HG03159 (cell line): ENCODE data around the gene MBD5.

Experiments used
- ATAC-seq: cut with Tn5 transposase; IDR thresholded peaks from one replicate; pipeline ENCODE4 v1.9.1; 2021; ENCODE audit warnings: mild to moderate bottlenecking, moderate library complexity; ENCODE audit not compliant: unreplicated experiment

Gene MBD5

GRCh38 chr2:148209603-148210002 lies 188.7 kb downstream of the MBD5 start:
- ATAC-seq = no peak

DNA sequence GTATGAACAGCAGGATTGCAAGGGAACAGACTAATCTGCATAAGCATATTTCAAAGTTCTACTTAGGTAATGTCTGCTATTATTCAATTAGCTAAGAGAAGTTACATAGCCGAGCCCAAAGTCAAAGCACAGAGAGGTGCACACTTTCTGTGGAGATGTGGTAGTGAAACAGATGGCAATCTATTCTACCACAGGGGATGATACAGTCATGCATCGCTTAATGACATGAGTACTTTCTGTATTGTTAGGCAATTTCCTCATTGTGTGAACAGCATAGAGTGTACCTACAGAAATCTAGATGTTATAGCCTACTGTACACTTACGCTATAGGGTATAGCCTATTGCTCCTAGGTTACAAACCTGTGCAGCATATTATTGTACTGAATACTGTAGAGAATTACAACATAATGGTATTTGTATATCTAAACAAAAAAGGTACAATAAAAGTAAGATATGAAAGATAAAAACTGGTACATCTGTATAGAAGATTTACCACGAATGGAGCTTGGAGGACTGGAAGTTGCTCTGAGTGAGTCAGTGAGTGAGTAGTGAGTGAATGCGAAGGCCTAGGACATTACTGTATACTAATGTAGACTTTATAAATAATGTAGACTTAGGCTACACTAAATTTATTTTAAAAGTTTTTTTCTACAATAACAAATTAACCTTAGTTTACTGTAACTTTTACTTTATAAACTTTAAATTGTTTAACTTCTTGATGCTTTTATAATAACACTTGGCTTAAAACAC lies 197.6 kb downstream of the MBD5 start:
- ATAC-seq = no peak

- ATAC-seq = no peak
Observed at GRCh38 chr2:148221166-148221565, 200.3 kb downstream of the MBD5 start.

DNA sequence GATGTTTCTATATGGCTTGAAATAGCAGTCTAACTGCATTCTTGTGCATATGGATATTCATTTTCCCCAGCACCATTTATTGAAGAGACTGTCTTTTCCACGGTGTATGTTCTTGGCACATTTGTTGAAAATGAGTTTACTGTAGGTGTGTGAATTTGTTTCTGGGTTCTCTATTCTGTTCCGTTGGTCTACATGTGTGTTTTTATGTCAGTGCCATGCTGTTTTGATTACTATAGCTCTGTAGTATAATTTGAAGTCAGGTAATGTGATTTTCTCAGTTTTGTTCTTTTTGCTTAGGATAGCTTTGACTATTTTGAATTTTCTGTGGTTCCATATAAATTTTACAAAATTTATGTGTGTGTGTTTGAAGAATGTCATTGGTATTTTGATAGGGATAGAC lies 201.0 kb downstream of the MBD5 start:
- no peak for ATAC-seq

DNA sequence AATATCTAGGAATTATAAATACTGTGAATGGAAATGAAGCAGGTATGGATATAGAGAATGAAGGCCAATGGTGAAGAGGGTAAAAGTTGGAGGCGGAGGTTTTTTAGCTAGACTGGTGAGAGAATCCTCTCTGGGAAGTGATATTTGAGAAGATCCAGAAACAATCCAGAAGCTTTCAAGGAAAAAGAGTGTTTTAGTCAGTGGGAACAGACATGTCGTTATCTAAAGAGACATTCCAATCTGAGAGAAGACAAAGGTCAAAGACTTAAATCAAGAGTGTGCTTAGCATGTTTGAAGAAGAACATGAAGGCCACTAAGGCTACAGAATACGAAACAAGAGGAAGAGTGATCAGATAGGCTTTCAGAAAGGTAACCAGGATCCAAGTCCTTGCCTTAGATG lies 211.0 kb downstream of the MBD5 start:
- no peak for ATAC-seq

- ATAC-seq = no peak
Observed at GRCh38 chr2:148234143-148234542, 213.3 kb downstream of the MBD5 start.

- ATAC-seq = no peak
Observed at GRCh38 chr2:148237911-148238310, 217.0 kb downstream of the MBD5 start.

GRCh38 chr2:148238561-148238960 lies 217.7 kb downstream of the MBD5 start:
- no peak for ATAC-seq

DNA sequence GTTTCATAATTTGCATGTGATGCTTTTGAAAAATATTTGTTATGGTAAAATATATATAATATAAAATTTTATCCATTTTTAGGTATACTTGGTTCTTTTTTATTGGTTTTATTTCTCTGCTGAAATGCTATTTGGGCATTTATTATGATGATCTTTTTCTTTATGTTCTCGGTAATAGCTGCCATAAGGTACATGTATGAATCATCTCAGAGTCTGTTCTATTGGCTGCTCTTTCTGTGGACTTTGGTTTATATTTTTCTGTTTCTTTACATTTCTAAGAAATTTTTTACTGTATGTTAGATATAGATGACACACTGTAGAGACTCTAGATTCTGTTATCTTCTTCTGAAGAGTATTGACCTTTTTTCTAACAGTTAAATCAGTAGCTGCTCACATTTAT lies 219.9 kb downstream of the MBD5 start:
- ATAC-seq = no peak

GRCh38 chr2:148244593-148245292 lies 223.9 kb downstream of the MBD5 start:
- no peak for ATAC-seq

DNA sequence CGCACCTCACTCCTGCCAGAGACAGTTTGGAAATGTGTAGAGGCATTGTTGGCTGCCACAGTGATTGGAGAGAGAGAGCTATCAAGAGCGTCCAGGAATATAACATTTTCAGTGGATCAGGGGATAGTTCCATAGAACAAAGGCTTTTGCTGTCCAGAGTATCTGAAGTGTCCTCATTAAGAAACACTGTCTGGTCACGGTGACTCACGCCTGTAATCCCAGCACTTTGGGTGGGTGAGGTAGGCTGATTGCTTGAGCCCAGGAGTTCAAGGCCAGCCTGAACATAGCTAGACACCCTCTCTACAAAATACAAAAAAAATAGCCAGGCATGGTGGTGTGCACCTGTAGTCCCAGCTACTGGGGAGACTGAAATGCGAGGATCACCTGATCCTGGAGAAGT lies 231.1 kb downstream of the MBD5 start:
- no peak for ATAC-seq

- ATAC-seq = no peak
Observed at GRCh38 chr2:148252646-148253045, 231.8 kb downstream of the MBD5 start.

DNA sequence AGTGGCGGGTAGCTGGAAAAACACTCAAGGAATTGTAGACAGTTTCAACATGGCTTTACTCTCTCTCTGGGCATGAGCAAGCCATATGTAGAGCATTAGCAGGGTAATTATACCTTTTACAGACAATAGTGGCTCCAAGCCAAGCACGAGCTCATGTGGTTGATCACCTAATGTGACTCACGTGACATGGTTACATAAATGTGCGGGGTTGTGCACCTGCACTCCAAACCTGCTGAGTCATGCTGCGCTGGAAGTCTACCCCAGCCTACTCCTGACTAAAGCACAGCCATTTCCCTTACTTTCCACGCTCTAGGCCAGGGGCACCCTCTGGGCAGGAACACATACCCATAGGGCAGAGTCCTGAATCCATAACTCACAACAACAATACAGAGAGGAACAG lies 232.8 kb downstream of the MBD5 start:
- ATAC-seq = no peak

DNA sequence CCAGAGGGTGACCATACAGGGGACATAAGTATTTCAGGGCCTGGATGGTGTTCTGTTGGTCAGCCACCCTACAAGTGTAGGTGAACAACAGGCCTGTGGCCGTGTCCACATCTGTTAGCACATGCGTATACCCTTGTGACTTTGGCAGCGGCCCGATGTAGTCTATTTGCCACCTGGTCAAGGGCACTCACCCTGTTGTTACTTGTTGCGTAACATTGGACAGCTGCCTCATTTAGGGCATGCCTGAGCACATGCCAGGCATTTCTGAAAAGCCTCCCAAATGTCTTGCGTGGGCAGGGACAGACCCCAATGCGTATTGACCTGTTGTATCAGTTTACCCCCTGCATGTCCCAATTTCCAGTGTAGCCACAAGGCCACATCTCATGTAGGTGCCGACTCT lies 235.0 kb downstream of the MBD5 start:
- ATAC-seq = no peak

DNA sequence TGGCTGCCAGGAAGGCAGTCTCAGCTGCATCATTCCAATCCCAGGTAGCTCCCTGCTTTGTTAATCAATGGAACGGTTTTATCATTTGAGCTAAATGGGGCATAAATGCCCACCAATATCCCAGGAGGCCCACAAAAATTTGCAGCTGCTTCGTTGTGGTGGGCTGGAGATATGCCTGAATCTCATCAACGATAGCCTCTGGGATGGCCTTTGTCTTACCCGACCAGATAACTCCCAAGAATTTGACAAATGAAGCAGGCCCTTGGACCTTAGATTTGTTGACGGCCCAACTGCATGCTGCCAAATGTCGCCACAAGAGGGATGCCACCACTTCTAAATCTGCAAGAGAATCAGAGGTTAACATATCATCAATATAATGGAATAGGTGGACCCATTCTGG lies 236.4 kb downstream of the MBD5 start:
- no peak for ATAC-seq

DNA sequence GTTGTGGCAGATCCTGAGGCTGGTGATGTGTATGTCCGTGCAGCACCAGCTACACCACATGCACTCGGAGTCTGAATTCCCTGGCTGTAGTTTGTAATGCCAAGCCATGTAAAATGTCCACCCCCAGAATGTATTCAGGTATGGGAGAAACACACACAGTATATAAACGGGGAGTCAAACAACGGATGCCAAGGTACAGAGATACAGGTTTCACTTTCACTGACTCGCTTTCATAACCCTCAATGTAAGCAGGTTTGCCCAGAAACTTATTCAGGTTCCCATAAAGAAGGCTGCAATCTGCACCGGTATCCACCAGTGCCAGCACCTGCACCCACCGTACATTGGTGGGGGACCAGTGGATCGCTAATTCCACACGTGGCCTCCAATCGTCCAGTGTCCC lies 237.2 kb downstream of the MBD5 start:
- no peak for ATAC-seq

DNA sequence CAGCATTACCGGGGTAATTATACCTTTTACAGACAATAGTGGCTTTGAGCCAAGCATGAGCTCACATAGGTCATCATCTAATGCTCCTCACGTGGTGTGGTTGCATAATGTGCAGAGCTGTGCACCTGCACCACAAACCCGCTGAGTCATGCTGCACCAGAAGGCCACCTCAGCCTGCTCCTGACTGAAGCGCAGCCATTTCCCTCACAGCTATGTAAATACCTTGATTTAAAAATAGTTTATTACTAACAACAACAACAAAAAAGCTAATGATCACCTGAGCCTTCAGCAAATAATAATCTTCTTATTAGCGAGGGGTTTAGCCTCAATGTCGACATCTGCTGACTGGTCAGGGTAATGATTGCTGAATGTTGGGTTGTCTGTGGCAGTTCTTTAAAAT lies 238.8 kb downstream of the MBD5 start:
- no peak for ATAC-seq

DNA sequence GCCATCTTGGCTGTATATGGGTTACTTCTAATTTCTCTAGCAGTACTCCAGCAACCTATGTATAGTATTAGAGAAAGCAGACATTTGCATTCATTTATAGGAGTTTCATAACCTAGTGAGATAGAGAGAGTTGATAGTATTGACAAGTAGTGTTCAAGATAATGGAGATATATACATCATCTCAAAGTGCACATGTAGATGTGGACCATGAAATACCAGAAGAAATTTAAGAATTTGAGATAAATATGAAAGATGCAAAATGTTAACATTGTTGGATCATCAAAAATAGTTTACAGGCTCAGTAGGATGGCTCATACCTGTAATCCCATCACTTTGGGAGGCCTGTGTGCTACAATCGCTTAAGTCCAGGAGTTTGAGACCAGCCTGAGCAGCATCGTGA lies 243.0 kb downstream of the MBD5 start:
- no peak for ATAC-seq

DNA sequence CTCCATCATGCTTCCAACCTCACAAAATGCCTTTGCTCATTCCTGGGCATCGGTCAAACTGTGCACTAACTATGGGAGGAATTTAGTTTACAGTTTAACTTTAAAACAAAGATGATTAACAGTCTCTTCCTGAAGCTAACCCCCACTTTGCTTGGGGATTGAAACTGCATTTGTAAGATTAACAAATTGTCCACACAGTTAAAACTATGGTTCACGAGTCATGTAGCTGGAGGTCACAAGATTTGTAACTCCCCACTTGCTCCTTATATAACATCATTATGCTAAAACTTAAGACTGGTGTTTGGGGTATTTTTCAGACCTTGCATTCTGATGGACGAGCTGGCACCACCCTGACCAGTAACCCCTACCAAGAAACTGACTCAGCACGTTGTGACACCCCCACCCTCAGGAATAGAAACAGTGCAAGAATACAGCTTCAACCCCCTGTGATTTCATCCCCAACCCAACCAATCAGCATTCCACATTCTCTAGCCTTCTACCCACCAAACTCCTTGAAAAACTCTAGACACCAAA lies 252.3 kb downstream of the MBD5 start:
- ATAC-seq = no peak

DNA sequence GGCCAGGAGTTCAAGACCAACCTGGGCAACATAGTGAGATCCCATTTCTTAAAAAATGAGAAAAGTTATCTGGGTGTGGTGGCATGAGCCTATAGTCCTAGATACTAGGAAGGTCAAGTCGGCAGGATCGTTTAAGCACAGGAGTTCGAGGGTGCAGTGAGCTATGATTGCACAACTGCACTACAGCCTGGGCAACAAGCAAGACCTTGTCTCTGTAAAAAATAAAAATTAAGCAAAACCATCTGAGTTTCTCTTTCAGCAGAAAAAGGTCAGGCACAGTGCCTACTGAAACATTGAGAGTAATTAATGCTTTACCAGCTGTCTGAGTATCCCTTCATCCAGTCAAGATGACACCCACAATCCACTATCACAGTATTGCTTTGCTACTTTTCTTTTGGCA lies 258.3 kb downstream of the MBD5 start:
- ATAC-seq = no peak

- no peak for ATAC-seq
Observed at GRCh38 chr2:148282201-148282600, 261.3 kb downstream of the MBD5 start.

GRCh38 chr2:148292431-148292830 lies 271.5 kb downstream of the MBD5 start:
- ATAC-seq = no peak
